MCF 10A (cell line): ENCODE results near the gene AP3S2. TPM values are rescaled to one million over a fixed set of nuclear protein-coding genes. Genes with fewer than 3 reads are reported as not detected.

Source experiments
- BruUV-seq: library from RNA; stranded (reverse); fragments of 400-500 nt; replicated peaks from 2 replicates; lab custom pipeline; 2021; lab: Mats Ljungman, UMichigan
- CTCF ChIA-PET: fragments of 300-600 bp; sonication (Branson Sonifier 250); formaldehyde crosslinking; extraction: SDS; loops from one replicate; lab custom pipeline; 2021; ENCODE audit warnings: antibody characterized with exemption, inconsistent platforms; lab: Yijun Ruan, JAX
- POLR2A ChIA-PET: fragments of 300-600, 350-650 bp; sonication (Branson Sonifier 250); formaldehyde crosslinking; extraction: SDS; loops from one replicate; lab custom pipeline; 2020; ENCODE audit warnings: antibody characterized with exemption, inconsistent platforms; lab: Yijun Ruan, JAX
- DNase-seq: peaks from one replicate; pipeline ENCODE4 v3.0.0-alpha.2; 2018; ENCODE audit not compliant: unreplicated experiment
- H3K27ac Mint-ChIP-seq: one replicate; pipeline ENCODE4 v1.8.0; 2022; ENCODE audit warnings: mild to moderate bottlenecking, low read depth, mixed read lengths; ENCODE audit not compliant: unreplicated experiment
- H3K27me3 Mint-ChIP-seq: one replicate; pipeline ENCODE4 v1.8.0; 2022; ENCODE audit warnings: mixed read lengths; ENCODE audit not compliant: insufficient read depth, unreplicated experiment
- H3K36me3 Mint-ChIP-seq: one replicate; pipeline ENCODE4 v1.8.0; 2022; ENCODE audit warnings: mild to moderate bottlenecking, moderate library complexity, mixed read lengths; ENCODE audit not compliant: insufficient read depth, unreplicated experiment
- H3K4me1 Mint-ChIP-seq: one replicate; pipeline ENCODE4 v1.8.0; 2022; ENCODE audit warnings: mixed read lengths; ENCODE audit not compliant: insufficient read depth, unreplicated experiment
- H3K4me3 Mint-ChIP-seq: one replicate; pipeline ENCODE4 v1.8.0; 2022; ENCODE audit warnings: mild to moderate bottlenecking, moderate library complexity, mixed read lengths; ENCODE audit not compliant: unreplicated experiment
- H3K9me3 Mint-ChIP-seq: one replicate; pipeline ENCODE4 v1.8.0; 2022; ENCODE audit warnings: mixed read lengths; ENCODE audit not compliant: unreplicated experiment
- CTCF ChIP-seq: fragments of 200-600 bp; IDR thresholded peaks from one replicate; pipeline ENCODE4 v1.8.0; 2022; ENCODE audit warnings: antibody characterized with exemption, mild to moderate bottlenecking; ENCODE audit not compliant: unreplicated experiment
- intact Hi-C: fragments of 100-400 bp; cut with micrococcal nuclease; formaldehyde crosslinking; loops from 2 replicates; pipeline ENCODE4 v1.14.1; 2022
- total RNA-seq: library from RNA; stranded (reverse); gene quantifications from 2 replicates; pipeline ENCODE4 v1.2.3, GENCODE V29; 2022

AP3S2 gene
- total RNA-seq, 1 experiment from 2014 or later = 38.4 TPM

- no peaks in the 10 kb centered on the region for H3K9me3 Mint-ChIP-seq
- H3K36me3 Mint-ChIP-seq = peaks cover 16% of the 10 kb centered on the region
- TF ChIP-seq CTCF = no peak
- no peak for DNase-seq
- CTCF ChIA-PET = interaction anchor here (0.6 to 1.8 kb wide), 2 partner anchors 9 to 490 kb away, joined by 3 to 6 read pairs; no protein-coding TSS in a partner anchor
- peaks cover 9% of the 10 kb centered on the region for H3K4me1 Mint-ChIP-seq
- POLR2A ChIA-PET = no interaction called here
- no peaks in the 10 kb centered on the region for H3K27me3 Mint-ChIP-seq
- intact Hi-C loops = no loop called here
- BruUV-seq = no TSS peak
- H3K27ac Mint-ChIP-seq = no peak overlapping the region
- H3K4me3 Mint-ChIP-seq = no peak overlapping the region
Measured at GRCh38 chr15:89907289-89907688, 13.5 kb upstream of the AP3S2 start.

DNA sequence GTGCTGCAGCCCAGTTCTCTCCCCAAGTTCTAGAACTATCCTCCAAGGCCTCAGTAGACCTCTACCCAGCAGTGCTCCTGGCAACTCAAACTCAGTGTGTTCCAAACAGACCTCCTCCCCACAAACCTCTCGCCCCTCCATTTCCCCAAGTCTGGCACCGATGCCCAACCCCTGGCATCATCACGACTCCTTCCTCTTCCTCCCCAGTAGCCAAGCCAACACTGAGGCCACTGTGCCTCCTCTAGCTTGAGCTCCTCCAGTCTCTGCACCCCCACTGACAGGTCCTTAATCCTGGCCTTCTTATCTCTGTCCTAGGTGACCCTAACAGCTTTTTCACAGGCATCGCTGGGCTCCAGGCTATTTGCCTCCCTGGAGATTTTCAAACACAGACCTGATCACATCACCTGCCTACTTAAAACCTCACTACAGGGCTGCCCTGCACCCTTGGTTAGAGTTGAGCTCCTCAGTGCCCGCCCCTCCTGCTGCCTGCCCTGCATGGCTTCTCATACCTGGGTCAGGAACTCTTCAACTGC, 12.1 kb upstream of the AP3S2 start:
- no peak for TF ChIP-seq CTCF
- Mint-ChIP-seq H3K4me1 (peaks cover 5% of the 10 kb centered on the region), H3K36me3 (peaks cover 17% of the 10 kb centered on the region), H3K4me3 (no peak overlapping the region), H3K27ac (no peak overlapping the region), H3K9me3 (no peaks in the 10 kb centered on the region), H3K27me3 (no peaks in the 10 kb centered on the region)
- DNase-seq = no peak
- ChIA-PET POLR2A (interaction anchor here (0.5 to 1.2 kb wide), 3 partner anchors 12 to 190 kb away, joined by 3 to 4 read pairs (median 3); partner anchors contain the start of gene AP3S2), CTCF (interaction anchor here (0.6 to 2.4 kb wide), 5 partner anchors 10 to 180 kb away, joined by 3 to 8 read pairs (median 4); no protein-coding TSS in a partner anchor)
- intact Hi-C loops = no loop called here
- BruUV-seq = no TSS peak

GRCh38 chr15:89904519-89904918, 10.7 kb upstream of the AP3S2 start:
- no peak for TF ChIP-seq CTCF
- no peak for DNase-seq
- H3K36me3 Mint-ChIP-seq = peaks cover 20% of the 10 kb centered on the region
- H3K27ac Mint-ChIP-seq = no peak overlapping the region
- intact Hi-C loops = no loop called here
- H3K4me1 Mint-ChIP-seq = no peaks in the 10 kb centered on the region
- H3K4me3 Mint-ChIP-seq = no peak overlapping the region
- no peaks in the 10 kb centered on the region for H3K9me3 Mint-ChIP-seq
- no TSS peak for BruUV-seq
- ChIA-PET POLR2A (no interaction called here), CTCF (interaction anchor here (0.6 to 2.4 kb wide), 3 partner anchors 43 to 182 kb away, joined by 3 to 8 read pairs (median 3); no protein-coding TSS in a partner anchor)
- no peaks in the 10 kb centered on the region for H3K27me3 Mint-ChIP-seq

GRCh38 chr15:89903858-89904130, 10.0 kb upstream of the AP3S2 start:
- ChIA-PET POLR2A (no interaction called here), CTCF (interaction anchor here (1.0 to 2.4 kb wide), 2 partner anchors 172 to 183 kb away, joined by 3 to 8 read pairs; no protein-coding TSS in a partner anchor)
- H3K27ac Mint-ChIP-seq = no peak overlapping the region
- no peak for TF ChIP-seq CTCF
- H3K27me3 Mint-ChIP-seq = no peaks in the 10 kb centered on the region
- DNase-seq = no peak
- H3K36me3 Mint-ChIP-seq = peaks cover 23% of the 10 kb centered on the region
- no peaks in the 10 kb centered on the region for H3K4me1 Mint-ChIP-seq
- no peak overlapping the region for H3K4me3 Mint-ChIP-seq
- no TSS peak for BruUV-seq
- H3K9me3 Mint-ChIP-seq = no peaks in the 10 kb centered on the region
- intact Hi-C loops = no loop called here
